Stimulated activated CD4-positive, alpha-beta T cell treated with anti-CD3 and anti-CD28 coated beads, Interleukin-15, amount 100 ng/mL, for 48 hours (primary cell): ENCODE measurements around the gene PPP1R1A.

Experiments
- DNase-seq, 2 donors: peaks; one replicate each; pipeline ENCODE4 v3.0.0-alpha.2; 2020; ENCODE audit warnings: low read depth in 2 of 2

Gene PPP1R1A

DNA sequence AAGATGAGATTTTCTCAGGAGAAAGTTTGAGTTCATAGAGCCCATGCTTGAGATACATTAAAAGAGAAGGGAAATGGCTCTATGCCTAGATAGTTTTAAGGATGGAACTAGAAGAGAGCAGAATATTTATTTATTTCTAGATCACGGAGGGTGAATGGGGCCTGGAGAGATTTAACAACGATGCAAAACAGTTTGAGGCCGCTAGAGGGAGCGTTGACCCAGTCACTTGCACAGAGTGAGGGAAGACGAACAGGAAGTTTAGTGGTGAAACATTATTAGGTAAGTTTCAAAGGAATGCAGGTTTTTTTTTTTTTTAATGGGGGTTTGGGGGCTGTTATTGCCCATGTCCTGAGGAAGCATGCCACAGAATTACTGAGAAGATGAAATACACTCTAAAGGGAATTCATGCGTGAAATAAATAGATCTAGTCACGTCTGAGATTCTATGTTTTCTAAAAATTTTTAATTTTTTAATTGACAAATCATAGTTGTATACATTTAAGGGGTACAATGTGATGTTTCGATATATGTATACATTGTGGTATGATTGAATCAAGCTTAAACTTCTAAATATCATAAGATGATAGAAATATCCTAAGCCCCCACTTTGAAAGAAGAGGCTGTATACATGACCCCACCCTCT lies 14.8 kb upstream of the PPP1R1A start:
- peak; percentile 45 to 54 for DNase-seq

DNA sequence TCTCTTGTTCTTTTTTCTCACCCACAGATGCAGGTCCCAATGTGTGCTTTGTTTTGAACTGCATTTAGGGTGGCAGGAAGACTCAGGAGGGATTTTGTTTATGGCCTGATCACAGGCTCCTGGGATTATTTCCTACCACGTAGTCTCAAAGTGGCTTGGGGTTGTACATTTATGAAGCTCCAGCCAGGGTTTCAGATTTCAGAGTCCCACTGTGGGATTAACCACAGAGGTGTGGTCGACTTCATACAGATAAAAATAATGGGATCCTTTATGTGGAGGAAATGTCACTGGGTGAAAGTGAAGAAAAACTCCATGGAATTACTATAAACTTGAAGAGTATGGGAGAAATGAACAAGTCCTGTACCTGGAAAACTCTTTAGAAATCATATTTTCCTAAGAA lies 14.2 kb upstream of the PPP1R1A start:
- DNase-seq: no peak

DNA sequence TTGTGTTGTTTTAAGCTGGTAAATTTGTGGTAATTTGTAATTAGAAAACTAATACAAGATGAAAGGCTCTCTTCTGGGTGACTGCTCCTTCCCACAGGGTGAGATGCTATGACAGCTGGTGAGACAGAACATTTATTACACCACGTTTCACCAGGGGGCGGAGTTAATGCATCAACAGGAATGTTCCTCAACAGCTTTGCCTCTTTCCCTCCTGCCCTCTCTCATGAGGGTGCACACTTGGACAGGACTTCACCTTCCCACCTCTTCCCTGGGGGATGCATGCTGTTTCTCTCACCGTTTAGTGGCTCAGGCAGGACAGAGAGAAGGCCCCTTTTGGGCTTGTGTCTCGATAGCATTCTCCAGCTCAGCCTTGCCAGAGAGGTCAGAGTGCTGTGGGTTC lies 13.4 kb upstream of the PPP1R1A start:
- DNase-seq: no peak

GRCh38 chr12:54598970-54599369 lies 10.5 kb upstream of the PPP1R1A start:
- no peak for DNase-seq

GRCh38 chr12:54596526-54596946 lies 8.1 kb upstream of the PPP1R1A start:
- peak; percentile 10 to 38 for DNase-seq

DNA sequence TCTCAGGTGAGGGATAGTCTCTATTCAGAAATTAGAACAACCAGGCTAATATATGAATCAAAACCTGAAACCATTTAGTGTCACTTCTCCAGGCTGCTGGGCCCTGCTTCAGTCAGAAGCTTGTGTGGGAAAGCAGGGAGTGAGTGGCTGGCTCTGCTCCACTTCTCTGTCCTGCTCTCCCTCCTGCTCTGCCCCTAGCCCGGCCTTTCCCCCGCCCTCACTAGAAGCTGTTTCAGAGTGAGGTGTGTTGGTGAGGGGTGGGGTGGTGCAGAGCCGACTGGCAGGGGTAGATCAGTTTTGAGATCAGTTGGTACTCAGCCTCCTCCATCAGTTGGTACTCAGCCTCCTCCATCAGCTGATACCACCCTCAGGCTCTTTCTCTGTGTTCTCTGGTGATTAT lies 7.0 kb upstream of the PPP1R1A start:
- no peak for DNase-seq

DNA sequence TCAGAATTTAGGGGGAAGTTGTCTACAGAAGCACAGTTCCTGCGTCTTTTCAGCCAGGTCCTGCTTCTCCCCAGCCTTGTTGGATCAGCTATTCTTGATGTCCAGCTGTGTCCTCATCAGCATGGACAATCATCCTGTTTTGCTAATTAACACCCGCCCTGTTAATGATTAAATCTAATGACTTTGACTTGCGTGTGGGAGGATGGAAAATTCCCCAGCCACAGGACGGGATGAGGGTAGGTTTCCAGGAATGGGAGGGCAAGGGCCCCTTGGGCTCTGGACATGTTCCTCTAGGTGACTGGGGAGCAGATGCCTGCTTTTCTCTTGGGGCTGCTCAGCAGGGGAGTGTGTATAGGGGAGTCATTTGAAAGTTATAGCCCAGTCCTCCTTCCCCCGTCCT lies 5.3 kb upstream of the PPP1R1A start:
- DNase-seq: no peak

GRCh38 chr12:54593135-54593534 lies 4.7 kb upstream of the PPP1R1A start:
- DNase-seq: no peak

DNA sequence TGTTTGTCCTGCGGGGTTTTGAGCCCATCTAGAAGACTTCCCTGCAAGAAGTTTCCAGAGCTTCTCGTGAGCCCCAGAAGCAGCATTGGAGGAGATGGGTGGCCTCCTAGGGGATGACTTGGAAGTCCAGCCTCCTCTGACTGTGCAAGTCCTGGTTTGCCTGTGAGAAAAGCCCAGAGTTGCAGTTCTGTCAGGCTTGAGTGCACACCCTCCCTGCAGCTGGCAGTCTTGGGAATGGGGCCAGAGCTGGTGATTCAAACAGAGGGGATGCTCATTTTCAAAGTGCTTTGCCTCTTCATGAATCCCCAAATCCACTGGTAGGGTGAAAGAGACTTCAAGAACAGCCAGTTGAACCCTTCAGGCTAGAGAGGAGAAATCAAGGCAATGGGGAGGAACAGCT lies 3.9 kb upstream of the PPP1R1A start:
- no peak for DNase-seq

DNA sequence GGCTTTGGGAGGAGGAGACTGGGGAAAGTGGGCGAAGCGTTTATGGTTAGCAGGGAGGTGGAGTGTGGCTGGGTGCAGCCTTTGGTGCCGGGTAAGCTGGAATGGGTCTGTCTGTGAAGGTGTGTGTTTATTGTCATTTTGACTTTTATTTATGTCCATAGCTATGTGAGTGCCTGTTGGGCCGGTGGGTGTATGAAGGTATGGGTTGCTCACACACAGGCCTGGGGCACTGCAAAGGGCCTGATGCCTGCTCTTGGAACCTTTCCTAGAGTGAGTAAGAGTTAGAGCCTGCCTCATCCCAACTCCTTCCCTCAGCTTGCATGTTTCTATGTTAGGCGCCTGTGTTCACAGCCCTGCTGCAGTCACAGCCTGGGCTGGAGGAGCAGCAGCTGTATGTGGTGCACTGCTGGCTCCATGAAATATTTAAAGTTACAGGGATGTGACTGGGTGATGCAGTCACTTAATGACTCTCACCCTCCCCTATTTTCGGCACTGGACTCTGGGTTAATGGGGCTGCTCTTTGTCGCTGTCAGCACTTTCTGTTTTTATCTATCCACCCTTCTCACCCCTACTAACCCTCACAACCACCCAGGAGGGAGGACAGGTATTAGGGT lies 2.6 kb upstream of the PPP1R1A start:
- DNase-seq: no peak

- no peak for DNase-seq
Measured at GRCh38 chr12:54589964-54590363, 1.5 kb upstream of the PPP1R1A start.

DNA sequence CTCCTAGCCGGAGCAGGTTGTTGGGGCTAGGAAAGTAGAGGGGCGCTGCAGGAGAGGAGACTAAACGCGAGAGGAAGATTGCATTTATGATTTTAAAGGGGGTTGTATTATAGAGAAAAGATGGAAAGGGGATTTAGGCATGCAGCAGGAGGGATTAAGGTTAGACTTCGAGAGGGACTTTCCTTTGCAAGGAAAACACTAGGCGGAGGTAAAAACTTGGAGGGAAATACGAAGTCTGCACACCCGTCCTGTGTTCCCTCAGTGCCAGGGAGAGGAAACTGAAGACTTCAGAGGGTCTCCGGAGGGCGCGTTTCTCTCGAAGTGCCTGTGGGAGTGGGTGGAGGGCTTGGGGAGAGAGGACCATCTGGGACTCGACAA lies 420 bp upstream of the PPP1R1A start:
- no peak for DNase-seq

DNA sequence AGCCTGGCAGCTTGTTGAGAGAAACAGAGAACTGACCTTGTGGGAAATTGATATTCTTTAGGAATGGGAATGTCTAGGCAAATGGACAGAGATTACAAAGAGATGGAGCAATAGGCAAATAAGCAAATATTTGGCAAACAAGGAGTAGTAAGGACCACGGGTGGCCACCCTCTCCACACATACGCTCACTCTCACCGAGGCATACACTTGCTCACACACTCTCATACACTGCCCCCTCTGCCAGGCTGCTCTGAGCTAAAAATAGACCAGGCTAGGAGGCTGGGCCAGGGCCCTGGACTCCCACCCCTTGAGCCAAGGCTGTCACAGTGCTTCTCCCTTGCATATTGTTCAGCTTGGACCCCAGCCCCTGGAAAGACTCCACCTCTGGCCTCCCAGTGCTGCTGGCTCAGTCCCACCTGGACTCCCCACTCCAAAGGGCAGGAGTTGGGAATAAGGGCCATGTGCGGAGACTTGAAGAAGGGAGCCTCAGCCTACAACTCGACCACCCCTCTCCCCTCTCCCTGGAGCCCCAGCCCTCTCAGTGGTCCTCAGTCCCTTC lies 1.1 kb downstream of the PPP1R1A start:
- no peak for DNase-seq

GRCh38 chr12:54586620-54587019 lies 1.8 kb downstream of the PPP1R1A start:
- DNase-seq: no peak

DNA sequence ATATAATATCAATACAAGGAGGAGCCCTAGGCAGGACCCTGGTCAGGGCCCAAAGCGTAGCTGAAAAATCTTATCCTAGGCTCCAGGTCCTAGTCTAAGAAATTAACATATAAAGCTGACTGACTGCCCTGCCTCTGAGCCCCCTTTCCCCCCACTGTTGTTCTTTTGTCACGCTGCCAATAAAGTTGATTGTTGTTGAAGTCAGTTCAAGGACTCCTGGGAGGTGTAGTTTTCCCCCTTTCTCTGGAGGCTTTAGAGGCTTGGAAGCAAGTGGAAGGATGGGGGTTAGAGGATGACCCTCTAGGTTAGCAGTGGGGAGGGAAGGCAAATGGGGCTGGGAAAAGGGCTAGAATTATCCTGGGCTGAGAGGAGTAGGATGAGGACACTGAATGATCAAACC lies 3.2 kb downstream of the PPP1R1A start:
- DNase-seq: no peak

DNA sequence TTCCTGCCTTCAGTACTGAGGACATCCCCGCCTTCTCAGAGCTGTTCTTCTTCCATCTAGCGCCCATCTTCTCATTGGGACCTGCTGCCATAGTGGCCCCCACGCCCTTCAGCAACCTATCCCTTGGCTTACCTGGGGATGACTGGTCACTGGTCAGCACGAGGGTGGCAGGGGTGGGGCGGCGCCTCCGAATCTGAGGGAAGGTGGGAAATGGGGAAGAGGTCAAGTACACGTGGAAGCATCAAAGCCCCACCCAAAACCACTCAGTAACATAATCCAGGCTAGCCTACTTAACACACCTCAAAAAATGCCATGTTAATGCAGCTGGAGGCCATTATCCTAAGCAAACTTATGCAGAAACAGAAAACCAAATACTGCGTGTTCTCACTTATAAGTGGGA lies 4.3 kb downstream of the PPP1R1A start:
- no peak for DNase-seq

- no peak for DNase-seq
Measured at GRCh38 chr12:54583726-54584125, 4.7 kb downstream of the PPP1R1A start.

- no peak for DNase-seq
Measured at GRCh38 chr12:54581412-54581811, 7.0 kb downstream of the PPP1R1A start.

- peak; percentile 64 to 78 for DNase-seq
Measured at GRCh38 chr12:54579696-54580333, 8.6 kb downstream of the PPP1R1A start.

DNA sequence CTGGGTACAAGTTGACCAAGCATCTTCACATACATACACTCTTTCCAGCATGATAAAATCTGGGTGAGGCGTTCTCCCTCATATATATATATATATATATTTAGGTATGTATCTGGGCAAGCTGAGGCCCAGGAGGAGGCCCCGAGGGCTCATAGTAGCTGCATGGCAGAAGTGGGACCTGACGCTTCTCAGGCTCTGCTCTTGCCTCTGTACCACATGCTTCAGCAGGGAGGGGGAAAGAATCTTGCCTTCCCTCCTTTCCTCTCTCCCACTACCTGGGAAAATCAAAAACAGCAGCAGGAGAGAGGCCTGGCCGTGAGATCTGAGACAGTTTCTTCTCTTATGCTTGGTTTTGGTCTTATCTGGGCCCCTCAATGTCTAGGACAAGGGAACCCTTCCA lies 9.2 kb downstream of the PPP1R1A start:
- no peak for DNase-seq

GRCh38 chr12:54578778-54579177 lies 9.7 kb downstream of the PPP1R1A start:
- no peak for DNase-seq

DNA sequence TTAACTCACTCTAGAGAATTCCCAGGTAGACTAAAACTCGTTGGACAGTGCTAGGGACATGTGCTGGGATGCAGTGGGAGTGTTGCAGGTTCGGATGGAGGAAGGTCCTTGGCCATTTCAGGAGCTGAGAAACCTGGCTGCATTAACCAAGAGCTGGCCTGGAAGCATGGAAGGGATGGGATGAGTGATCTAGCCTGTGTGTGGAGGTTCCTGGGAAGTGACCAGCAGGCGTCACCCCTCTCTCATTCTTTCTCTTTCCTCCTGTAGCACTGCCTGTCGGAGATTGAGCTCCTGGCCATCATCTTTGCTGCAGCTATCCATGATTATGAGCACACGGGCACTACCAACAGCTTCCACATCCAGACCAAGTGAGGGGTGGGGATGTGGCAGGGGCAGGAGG lies 15.6 kb downstream of the PPP1R1A start:
- no peak for DNase-seq
